Omental fat pad (tissue), 4 donors: ENCODE measurements around the gene MKLN1. TPM values are rescaled to one million over a fixed set of nuclear protein-coding genes. Genes with fewer than 3 reads are reported as not detected.
A peak's percentile ranks its signal among the peaks of the same experiment; 100 is the strongest.
"Not testable (repeated sequence)": the region's sequence is repeated elsewhere in the genome, so short reads cannot be mapped to it uniquely, and the experiment has no call there.

ENCODE experiments used
- ATAC-seq: fragments of 150-250 bp; one replicate; pipeline ENCODE4 v1.9.1; 2016; ENCODE audit warnings: mild to moderate bottlenecking, moderate library complexity; ENCODE audit not compliant: low FRiP score
- DNase-seq: peaks from one replicate; pipeline ENCODE4 v3.0.0-alpha.2; 2019; ENCODE audit warnings: low spot score
- CTCF ChIP-seq, 3 donors: fragments of 450-650 bp; IDR thresholded peaks; one replicate each; pipeline ENCODE4 v1.5.1; 2016 to 2017; ENCODE audit warnings: antibody characterized with exemption in 3 of 3, mild to moderate bottlenecking in 3 of 3, moderate library complexity in 2 of 3
- total RNA-seq, 4 donors: library from RNA; depleted of rRNA; stranded (reverse); fragments of >200 nt; gene quantifications; one replicate each; pipeline ENCODE4 v1.1.0, GENCODE V29; 2016

MKLN1 gene
- total RNA-seq, 4 donors from 2014 or later: 48.9 to 108 (median 49.8) TPM

- DNase-seq (no peak), ATAC-seq (peak; percentile 30)
These were observed 184.3 kb downstream of the MKLN1 start for GRCh38 chr7:131511774-131512535.

GRCh38 chr7:131513245-131514061 lies 185.8 kb downstream of the MKLN1 start:
- ATAC-seq: peak; percentile 88
- peak; percentile 76 for DNase-seq

More at GRCh38 chr7:131511774-131512535, 184.3 kb downstream of the MKLN1 start:
- no peak for TF ChIP-seq CTCF (IDR thresholded peaks at IDR 0.05)

DNA sequence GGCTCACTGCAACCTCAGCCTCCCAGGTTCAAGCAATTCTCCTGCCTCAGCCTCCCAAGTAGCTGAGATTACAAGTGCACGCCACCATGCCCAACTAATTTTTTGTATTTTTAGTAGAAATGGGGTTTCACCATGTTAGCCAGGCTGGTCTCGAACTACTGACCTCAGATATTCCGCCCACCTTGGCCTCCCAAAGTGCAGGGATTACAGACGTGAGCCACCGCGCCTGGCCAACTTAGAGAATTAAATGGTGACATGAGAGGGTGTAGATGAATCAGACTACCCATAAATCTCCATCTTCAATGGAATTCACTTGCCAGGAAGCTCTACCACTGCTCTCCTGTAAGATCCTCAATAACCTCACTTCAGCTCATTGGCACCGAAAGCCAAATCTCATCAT lies 187.8 kb downstream of the MKLN1 start:
- ATAC-seq, DNase-seq: not testable (repeated sequence)

More at GRCh38 chr7:131513245-131514061, 185.8 kb downstream of the MKLN1 start:
- peak in 1 of 3 donors; percentile 65 for TF ChIP-seq CTCF (IDR thresholded peaks at IDR 0.05)

DNA sequence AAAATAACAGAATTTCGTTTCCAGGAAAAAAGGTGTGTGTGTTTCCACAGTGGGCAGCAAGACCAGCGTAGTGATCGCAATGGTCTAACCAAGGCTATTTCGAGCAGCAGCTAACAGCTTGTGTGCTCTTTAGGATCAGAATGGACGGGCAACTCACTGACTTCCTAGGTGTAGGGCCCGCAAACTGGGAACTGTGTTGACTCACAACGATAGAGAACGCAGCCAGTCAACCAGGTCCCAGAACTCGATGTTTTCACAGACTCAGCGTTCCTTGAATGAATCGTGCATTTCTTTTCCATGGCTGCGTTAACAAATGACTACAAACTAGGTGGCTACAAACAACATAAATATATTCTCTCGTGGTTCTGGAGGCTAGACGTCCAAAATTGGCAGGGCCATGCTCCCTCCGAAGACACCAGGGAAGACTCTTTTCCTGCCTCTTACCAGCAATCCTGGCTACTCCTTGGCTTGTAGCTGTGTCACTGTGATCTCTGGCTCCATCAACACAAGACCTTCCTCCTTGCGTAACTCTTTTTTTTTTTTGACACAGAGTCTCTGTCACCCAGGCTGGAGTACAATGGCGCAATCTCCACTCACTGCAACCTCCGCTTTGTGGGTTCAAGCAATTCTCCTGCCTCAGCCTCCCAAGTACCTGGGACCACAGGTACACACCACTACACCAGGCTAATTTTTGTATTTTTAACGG lies 189.7 kb downstream of the MKLN1 start:
- no peak for TF ChIP-seq CTCF (IDR thresholded peaks at IDR 0.05)
- no peak for DNase-seq
- ATAC-seq: no peak

GRCh38 chr7:131518626-131519025 lies 190.9 kb downstream of the MKLN1 start:
- no peak for ATAC-seq
- TF ChIP-seq CTCF (IDR thresholded peaks at IDR 0.05): no peak
- no peak for DNase-seq

DNA sequence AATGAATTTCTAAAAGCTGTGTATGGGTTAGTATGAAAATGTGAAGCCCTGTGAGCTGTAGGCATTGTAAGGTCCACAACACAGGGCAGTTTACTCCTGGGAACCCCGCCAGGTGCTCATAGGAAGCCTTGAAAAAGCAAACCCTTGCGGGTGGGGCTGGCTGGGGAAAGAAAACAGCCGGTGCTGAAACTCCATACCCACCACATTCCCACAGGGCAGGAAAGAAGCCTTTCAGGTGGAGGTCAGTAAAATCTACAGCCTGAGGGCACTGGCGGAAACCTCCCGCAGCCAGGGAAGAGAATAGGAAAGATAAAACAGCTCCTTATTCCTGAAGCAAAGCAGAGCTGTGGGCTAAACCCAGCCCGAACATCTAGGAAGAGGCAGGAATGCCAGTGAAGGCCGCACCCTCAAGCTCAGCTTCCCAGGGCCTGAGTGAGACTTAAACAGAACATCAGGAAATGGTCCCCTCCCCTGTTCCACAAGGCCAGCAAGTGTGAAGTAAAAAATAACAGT lies 194.0 kb downstream of the MKLN1 start:
- peak; percentile 50 for ATAC-seq
- TF ChIP-seq CTCF (IDR thresholded peaks at IDR 0.05): no peak
- no peak for DNase-seq
